Stimulated activated memory B cell treated with anti-CD40 and anti-IgM and Interleukin-4, amounts not matched to agents 10 μg/mL and 1 μg/mL and 100 μg/mL, for 72 hours (primary cell): ENCODE data around the gene DIO3.
"Not testable (repeated sequence)": the region's sequence is repeated elsewhere in the genome, so short reads cannot be mapped to it uniquely, and the experiment has no call there.

Experiments used
- ATAC-seq: fragments of 150-1000 bp; cut with Tn5 transposase; 2 replicates; pipeline ENCODE4 v1.10.0; 2021
- H3K27ac Mint-ChIP-seq: one replicate; pipeline ENCODE4 v1.8.0; 2022; ENCODE audit warnings: mild to moderate bottlenecking, mixed read lengths
- H3K27me3 Mint-ChIP-seq: one replicate; pipeline ENCODE4 v1.8.0; 2022; ENCODE audit warnings: mixed read lengths
- H3K36me3 Mint-ChIP-seq: one replicate; pipeline ENCODE4 v1.8.0; 2022; ENCODE audit warnings: mixed read lengths
- H3K4me1 Mint-ChIP-seq: one replicate; pipeline ENCODE4 v1.8.0; 2022; ENCODE audit warnings: mixed read lengths
- H3K4me3 Mint-ChIP-seq: one replicate; pipeline ENCODE4 v1.8.0; 2022; ENCODE audit warnings: mild to moderate bottlenecking, moderate library complexity, mixed read lengths
- H3K9me3 Mint-ChIP-seq: one replicate; pipeline ENCODE4 v1.8.0; 2022; ENCODE audit warnings: mixed read lengths

The DIO3 gene

DNA sequence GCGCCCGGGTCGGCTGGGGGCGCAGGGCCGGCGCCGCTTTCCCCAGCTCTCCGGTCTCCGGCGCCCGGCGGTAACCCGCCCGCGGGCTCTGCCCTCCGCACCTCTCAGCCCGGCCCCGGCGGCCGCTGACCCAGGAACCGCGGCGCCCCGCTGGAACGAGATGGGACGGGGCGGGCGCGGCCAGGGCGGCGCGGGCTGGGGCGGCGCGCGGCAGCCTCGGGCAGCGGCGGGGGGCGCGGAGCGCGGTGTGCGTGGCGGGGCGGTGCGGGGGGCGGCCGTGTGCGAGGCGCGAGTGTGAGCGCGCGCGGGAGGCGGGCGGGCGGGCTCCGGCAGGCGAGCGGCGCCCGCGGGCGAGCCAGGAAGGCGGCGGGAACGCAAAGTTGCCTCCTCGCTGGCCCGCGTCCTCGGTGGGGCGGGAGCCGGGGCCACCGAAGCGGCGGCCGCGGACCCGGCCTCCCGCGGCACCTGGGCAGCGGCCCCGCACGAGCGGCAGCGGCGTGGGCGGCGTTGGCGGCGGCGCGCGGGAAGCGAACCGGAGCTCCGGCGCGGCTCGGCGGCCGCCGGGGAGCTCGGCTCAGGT, 671 bp upstream of the DIO3 start:
- peaks cover 77% of the 10 kb centered on the region for H3K27me3 Mint-ChIP-seq

DNA sequence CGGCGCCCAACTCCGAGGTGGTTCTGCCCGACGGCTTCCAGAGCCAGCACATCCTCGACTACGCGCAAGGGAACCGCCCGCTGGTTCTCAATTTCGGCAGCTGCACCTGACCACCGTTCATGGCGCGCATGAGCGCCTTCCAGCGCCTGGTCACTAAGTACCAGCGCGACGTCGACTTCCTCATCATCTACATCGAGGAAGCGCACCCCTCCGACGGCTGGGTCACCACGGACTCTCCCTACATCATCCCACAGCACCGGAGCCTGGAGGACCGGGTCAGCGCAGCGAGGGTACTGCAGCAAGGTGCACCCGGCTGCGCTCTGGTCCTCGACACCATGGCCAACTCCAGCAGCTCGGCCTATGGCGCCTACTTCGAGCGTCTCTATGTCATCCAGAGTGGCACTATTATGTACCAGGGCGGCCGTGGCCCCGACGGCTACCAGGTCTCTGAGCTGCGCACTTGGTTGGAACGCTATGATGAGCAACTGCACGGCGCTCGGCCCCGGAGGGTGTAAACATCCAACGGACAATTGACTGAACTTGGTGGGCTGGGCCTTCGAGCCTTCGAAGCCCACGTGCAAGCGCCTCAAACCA, 699 bp downstream of the DIO3 start:
- peaks cover 3% of the 10 kb centered on the region for H3K9me3 Mint-ChIP-seq
- ATAC-seq = no peak
- H3K4me1 Mint-ChIP-seq = peaks cover 7% of the 10 kb centered on the region
- H3K27ac Mint-ChIP-seq = no peak overlapping the region
- H3K36me3 Mint-ChIP-seq = peaks cover 11% of the 10 kb centered on the region
- peak overlapping the region; percentile 28 for H3K4me3 Mint-ChIP-seq
- peaks cover 77% of the 10 kb centered on the region for H3K27me3 Mint-ChIP-seq

More for the DNA sequence above, 671 bp upstream of the DIO3 start:
- peaks cover 5% of the 10 kb centered on the region for H3K9me3 Mint-ChIP-seq
- H3K4me1 Mint-ChIP-seq = peaks cover 7% of the 10 kb centered on the region
- H3K4me3 Mint-ChIP-seq = no peak overlapping the region
- no peak overlapping the region for H3K27ac Mint-ChIP-seq
- peaks cover 11% of the 10 kb centered on the region for H3K36me3 Mint-ChIP-seq
- ATAC-seq = no peak

DNA sequence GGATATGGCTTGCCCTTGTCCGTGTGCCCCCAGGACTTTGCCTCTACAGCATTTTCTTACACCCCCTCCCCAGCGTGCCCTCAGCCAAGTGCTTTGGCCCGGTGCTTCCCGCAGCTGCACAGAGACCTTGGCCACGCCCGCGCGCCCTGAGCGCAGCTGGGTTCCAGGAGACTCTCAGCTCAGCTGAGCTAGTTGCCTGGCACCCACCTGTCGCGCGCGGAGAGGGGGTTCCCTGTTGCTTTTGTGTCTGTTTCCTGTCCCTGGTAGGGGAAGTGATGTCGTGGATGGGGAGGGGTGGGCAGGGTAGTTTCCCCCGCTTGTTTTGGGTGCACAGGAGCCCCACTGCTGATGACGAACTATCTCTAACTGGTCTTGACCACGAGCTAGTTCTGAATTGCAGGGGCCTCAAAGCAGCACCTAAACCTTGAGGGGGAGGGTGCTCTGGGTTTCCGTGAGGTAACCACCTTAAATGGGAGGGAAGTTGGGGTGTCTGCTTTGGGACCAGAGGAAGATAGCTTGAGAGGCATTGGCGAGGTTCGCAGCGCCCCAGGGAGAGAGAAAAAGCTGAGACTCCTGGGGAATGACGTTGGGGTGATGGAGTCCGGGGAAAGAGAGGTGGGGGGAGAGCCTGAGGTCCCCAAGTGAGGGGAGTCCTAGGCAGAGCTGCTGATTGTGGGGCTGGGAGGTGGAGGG, 1.5 kb downstream of the DIO3 start:
- no peak overlapping the region for H3K4me3 Mint-ChIP-seq
- no peak for ATAC-seq
- peaks cover 11% of the 10 kb centered on the region for H3K36me3 Mint-ChIP-seq
- peaks cover 3% of the 10 kb centered on the region for H3K9me3 Mint-ChIP-seq
- H3K27me3 Mint-ChIP-seq = peaks cover 77% of the 10 kb centered on the region
- no peak overlapping the region for H3K27ac Mint-ChIP-seq
- peaks cover 7% of the 10 kb centered on the region for H3K4me1 Mint-ChIP-seq

DNA sequence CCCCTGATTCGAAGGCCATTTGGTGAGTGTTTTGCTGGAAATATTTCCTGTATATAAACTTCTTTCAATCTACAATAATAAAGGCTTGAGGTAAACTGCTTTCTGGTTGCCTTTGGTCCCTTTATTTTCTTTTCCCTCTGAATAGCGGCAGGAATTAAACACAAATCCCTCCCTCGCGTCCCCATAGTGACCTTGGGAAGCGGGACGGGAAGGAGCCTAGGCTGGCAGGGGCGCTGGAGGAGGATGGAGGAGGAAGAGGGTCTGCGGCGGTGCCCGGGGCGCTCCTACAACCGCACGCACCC, 2.0 kb downstream of the DIO3 start:
- no peak overlapping the region for H3K27ac Mint-ChIP-seq
- peaks cover 3% of the 10 kb centered on the region for H3K9me3 Mint-ChIP-seq
- ATAC-seq = no peak

DNA sequence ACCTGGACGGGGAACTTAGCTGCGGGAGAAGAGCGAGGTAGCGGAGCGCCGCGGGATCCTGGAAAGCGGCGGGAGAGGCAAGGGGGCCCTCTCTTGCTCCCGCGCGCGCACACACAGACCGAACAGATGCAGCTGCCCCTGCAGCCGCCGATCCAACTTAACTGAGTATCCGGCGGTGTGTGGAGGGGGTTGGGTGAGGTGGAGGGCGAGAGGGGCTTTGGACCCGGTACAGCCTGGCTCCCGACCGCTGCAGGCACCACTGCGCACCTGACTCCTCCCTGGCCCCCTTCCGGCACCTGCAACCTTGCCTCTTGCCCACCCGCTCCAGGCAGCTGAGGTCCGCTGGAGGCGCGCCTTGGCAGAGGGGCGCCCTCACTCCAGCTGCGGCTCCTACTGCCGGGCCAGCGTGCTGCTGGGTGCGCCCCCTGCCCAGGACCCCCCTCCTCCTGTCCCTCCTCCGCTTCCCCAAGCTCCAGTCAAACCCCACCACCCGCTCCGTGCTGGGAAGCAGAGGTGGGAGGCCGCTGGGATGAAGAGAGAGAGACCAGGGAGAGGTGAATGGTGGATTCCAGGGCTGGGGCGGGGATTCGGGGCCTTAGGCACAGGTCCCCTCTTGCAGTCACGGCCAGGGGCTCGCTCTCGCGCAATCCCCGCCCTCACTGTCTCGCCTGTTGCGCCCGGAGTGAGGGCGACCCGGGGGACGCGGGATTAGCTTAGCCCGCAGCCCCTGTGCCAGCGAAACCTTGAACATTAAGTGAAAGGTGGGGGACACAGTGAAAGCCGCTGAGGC, 2.6 kb downstream of the DIO3 start:
- peaks cover 3% of the 10 kb centered on the region for H3K9me3 Mint-ChIP-seq
- peaks cover 7% of the 10 kb centered on the region for H3K4me1 Mint-ChIP-seq
- no peak for ATAC-seq
- H3K27ac Mint-ChIP-seq = no peak overlapping the region
- H3K36me3 Mint-ChIP-seq = peaks cover 11% of the 10 kb centered on the region
- no peak overlapping the region for H3K4me3 Mint-ChIP-seq
- H3K27me3 Mint-ChIP-seq = peaks cover 77% of the 10 kb centered on the region

More for the DNA sequence above, 2.0 kb downstream of the DIO3 start:
- no peak overlapping the region for H3K4me3 Mint-ChIP-seq
- H3K4me1 Mint-ChIP-seq = peaks cover 7% of the 10 kb centered on the region
- peaks cover 77% of the 10 kb centered on the region for H3K27me3 Mint-ChIP-seq
- H3K36me3 Mint-ChIP-seq = peaks cover 11% of the 10 kb centered on the region

DNA sequence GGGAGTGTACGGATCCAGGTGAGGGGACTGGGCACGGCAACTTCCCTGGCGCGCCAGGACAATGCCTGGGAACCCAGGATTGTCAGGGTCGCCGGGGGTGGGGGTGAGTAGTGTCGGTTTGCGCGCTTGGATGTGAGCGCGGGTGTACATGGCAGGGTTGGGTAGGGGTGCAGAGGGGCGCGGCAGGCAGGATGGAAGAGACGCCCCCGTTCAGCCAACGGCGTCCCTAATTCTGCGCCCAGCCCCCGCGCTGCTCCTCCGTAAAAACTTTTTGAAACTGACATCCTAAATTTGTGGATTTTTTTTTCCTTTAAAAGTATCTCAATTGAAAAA, 3.1 kb downstream of the DIO3 start:
- H3K4me3 Mint-ChIP-seq = no peak overlapping the region
- ATAC-seq = no peak
- peaks cover 11% of the 10 kb centered on the region for H3K36me3 Mint-ChIP-seq
- H3K27me3 Mint-ChIP-seq = peaks cover 78% of the 10 kb centered on the region
- peaks cover 7% of the 10 kb centered on the region for H3K4me1 Mint-ChIP-seq
- H3K27ac Mint-ChIP-seq = no peak overlapping the region
- H3K9me3 Mint-ChIP-seq = peaks cover 3% of the 10 kb centered on the region

DNA sequence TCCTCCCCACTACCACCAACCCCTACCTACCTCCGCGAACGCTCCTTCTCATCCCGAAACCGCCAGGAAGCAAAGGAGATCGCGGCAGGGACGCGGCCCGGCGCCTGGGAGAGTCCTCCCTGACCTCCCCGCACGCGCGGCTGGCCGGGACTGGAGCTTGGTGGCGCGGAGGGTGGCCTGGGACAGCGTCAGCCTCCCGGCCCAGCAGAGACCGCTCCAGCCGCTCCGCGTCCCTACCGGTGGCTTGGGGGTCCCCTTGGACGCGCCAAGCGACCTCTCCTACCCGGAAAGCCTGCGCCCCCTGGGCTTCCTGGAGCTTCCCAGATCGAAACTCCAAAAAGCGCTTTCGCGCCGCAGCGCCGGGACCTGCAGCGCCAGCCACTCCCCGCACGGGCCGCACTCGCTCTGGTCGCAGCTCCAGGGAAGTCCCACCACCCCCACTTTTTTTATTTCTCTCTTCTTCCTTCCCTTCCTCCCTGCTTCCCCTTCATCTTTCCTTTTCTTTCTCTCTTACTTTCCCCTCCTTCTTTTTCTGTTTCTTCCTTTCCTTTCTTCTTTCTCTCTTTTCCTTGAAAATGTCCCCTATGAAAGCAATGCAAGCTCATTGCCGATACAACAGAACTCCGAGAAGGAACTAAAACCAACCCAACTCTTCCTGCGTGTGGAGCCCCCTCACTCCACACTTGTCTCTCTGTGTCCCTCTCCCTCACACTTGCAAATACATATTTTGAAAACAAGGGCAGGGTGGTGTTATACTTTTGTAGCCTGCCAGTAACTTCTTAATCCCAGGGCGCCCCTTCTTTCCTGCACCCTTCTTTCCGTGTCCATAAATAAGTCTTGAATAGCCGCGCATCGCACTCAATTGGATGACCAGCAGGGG, 3.8 kb downstream of the DIO3 start:
- Mint-ChIP-seq H3K4me3 (no peak overlapping the region), H3K36me3 (peaks cover 11% of the 10 kb centered on the region)

DNA sequence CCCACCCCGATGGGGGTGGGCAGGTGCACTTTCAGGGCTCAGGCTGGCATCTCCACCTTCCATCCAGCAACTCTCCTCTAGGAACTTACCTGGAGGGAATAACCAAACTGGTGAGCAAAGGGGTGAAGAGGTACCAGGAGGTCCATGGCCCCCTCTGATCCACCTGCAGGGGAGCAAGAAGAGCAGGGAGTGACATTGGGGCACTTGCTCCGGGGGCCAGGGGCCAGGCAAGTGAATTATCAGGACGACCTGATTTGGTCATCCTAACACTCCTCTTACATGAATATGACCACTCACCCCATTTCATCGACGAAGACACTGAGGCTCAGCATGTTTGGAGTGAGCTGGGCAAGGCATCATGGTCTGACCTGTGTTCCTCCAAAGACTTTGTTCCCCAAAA, 6.0 kb downstream of the DIO3 start:
- no peak overlapping the region for H3K4me3 Mint-ChIP-seq
- peaks cover 7% of the 10 kb centered on the region for H3K4me1 Mint-ChIP-seq
- ATAC-seq = no peak
- H3K27me3 Mint-ChIP-seq = peaks cover 70% of the 10 kb centered on the region
- peaks cover 6% of the 10 kb centered on the region for H3K36me3 Mint-ChIP-seq
- H3K9me3 Mint-ChIP-seq = no peaks in the 10 kb centered on the region
- H3K27ac Mint-ChIP-seq = no peak overlapping the region

More for the DNA sequence above, 3.8 kb downstream of the DIO3 start:
- Mint-ChIP-seq H3K27me3 (peaks cover 78% of the 10 kb centered on the region), H3K9me3 (peaks cover 3% of the 10 kb centered on the region), H3K27ac (no peak overlapping the region), H3K4me1 (peaks cover 7% of the 10 kb centered on the region)
- ATAC-seq = no peak

DNA sequence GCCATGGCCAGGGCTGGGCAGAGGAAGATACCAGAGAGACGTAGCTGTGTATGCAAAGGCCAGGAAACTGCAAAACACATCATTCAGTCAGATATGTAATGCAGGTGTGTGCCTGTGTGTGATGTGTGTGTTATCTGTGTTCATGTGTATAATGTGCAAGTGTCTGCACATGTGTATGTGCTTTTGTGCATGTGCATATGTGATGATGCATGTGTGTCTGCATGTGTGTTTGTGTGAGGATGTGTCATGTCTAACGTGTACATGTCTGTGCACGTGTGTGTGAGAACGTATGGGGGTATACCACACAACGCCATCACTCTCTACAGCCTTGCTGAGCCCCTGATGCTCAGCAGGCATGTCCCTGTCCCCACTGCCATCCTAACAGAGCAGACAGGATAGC, 9.7 kb downstream of the DIO3 start:
- no peak for ATAC-seq
- Mint-ChIP-seq H3K4me3 (no peak overlapping the region), H3K27ac (no peak overlapping the region), H3K4me1 (no peaks in the 10 kb centered on the region), H3K9me3 (no peaks in the 10 kb centered on the region), H3K36me3 (no peaks in the 10 kb centered on the region), H3K27me3 (peaks cover 48% of the 10 kb centered on the region)

DNA sequence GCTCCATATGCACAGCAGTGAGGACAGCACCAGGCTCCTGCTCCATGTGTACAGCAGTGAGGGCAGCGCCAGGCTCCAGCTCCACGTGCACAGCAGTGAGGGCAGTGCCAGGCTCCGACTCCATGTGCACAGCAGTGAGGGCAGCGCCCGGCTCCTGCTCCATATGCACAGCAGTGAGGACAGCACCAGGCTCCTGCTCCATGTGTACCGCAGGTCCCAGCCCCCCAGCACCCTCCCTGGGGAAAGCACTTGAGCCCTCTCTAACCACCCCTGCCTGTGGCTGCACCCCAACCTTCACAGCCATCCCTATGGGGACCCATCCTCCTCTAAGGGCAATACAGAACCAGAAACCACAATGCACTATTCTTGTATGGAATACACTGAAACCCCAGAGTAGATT, 11.2 kb downstream of the DIO3 start:
- H3K36me3 Mint-ChIP-seq, H3K27ac Mint-ChIP-seq, H3K9me3 Mint-ChIP-seq, ATAC-seq, H3K4me3 Mint-ChIP-seq, H3K4me1 Mint-ChIP-seq: not testable (repeated sequence)
- H3K27me3 Mint-ChIP-seq = peaks cover 32% of the 10 kb centered on the region

DNA sequence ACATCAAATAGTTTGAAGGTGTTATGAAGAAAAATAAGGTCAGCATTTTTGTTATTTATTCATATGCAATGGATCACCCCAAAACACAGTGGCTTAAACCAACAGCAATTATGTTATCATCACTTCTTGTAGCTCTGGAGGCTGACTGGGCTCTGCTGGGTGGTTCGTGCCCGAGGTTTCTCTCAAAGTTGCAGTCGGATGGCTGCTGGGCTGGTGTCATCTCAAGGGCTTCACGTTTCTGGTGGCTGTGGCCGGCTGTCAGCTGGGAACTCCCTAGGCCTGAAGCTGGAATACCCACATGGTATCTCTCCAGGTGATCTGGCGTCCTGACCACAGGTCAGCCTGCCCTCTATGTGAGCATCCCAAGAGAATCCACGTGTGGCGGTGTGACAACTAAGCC, 12.0 kb downstream of the DIO3 start:
- Mint-ChIP-seq H3K9me3 (no peaks in the 10 kb centered on the region), H3K4me3 (no peak overlapping the region), H3K27me3 (peaks cover 25% of the 10 kb centered on the region), H3K27ac (no peak overlapping the region), H3K4me1 (no peaks in the 10 kb centered on the region), H3K36me3 (no peaks in the 10 kb centered on the region)
- ATAC-seq = no peak

DNA sequence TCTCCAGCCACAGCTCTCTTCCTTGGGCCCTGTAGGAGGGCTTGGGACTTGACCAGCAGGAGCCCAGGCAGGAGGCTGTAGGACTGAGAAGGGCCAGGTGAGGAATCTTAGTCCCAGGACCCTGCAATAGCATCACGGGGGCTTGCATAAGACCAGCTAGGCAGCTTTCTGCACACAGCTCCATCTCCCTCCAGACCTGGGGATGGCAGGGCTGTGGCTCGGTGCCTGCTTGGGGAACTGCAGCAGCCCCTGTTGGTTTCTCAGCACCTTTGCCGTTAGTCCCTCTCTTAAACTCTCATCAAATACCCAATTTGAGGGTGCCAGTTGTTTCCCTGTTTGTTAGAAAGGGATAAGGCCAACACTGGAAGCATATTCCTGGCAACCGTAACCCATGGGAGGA, 14.3 kb downstream of the DIO3 start:
- H3K4me3 Mint-ChIP-seq = no peak overlapping the region
- H3K4me1 Mint-ChIP-seq = no peaks in the 10 kb centered on the region
- no peak overlapping the region for H3K27ac Mint-ChIP-seq
- H3K36me3 Mint-ChIP-seq = no peaks in the 10 kb centered on the region
- peaks cover 15% of the 10 kb centered on the region for H3K27me3 Mint-ChIP-seq
- ATAC-seq = no peak
- H3K9me3 Mint-ChIP-seq = no peaks in the 10 kb centered on the region

DNA sequence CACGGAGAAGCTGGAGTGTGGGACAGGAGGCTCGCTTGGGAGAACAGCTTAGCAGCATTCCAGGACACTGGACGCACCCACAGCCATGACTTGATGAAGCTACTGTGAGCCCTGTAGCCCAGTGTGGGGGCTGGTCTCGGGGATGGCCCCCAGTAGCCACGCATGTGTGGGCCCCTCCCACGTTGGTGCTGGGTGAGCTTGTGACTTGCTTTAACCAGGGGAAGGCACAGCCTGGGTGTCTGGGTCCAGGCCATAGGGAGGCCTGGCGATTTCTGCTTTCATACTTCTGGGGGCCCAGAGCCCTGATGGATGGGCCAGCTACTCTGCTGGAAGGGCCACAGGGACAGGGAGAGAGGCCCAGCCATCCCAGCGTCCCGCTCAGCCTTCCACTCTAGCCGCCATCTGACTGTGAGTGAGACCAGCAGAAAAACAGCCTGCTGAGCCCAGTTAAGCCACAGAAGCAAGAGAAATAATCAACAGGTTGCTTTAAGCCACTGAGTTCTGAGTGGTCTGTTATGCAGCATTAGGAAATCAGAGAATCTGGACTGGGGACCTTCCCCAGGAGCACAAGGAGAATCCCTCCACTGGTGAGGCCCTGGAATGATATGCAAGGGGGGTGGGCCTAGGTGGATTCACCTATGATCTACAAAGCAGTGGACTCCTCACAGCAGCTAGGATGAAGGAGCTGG, 16.1 kb downstream of the DIO3 start:
- no peak overlapping the region for H3K4me3 Mint-ChIP-seq
- no peak overlapping the region for H3K27ac Mint-ChIP-seq
- no peaks in the 10 kb centered on the region for H3K9me3 Mint-ChIP-seq
- no peaks in the 10 kb centered on the region for H3K36me3 Mint-ChIP-seq
- no peak for ATAC-seq
- H3K27me3 Mint-ChIP-seq = peaks cover 22% of the 10 kb centered on the region
- no peaks in the 10 kb centered on the region for H3K4me1 Mint-ChIP-seq

DNA sequence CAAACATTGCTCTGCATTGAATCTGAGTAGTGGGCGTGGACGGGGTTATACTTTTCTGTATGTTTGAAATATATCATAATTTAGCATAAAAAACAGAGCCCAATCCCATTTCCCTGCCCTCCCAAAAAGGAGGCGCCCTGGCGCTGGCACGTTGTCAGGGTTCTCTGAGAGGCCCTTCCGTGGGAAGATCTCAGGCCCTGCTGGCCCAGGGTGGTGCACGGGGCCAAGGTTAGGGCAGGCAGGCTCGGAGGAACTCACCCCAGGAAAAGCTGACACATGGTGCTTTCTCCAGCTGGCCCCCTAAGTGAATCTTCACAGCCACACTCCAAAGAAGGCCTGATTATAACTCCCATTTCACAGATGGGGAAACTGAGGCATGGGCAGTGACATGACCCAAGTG, 17.2 kb downstream of the DIO3 start:
- Mint-ChIP-seq H3K27me3 (peaks cover 19% of the 10 kb centered on the region), H3K4me1 (no peaks in the 10 kb centered on the region), H3K4me3 (no peak overlapping the region), H3K36me3 (no peaks in the 10 kb centered on the region), H3K27ac (no peak overlapping the region), H3K9me3 (no peaks in the 10 kb centered on the region)
- no peak for ATAC-seq
